ENCODE results near the gene TRPV5.

The TRPV5 gene

GRCh38 chr7:142886866-142887265 lies 46.7 kb downstream of the TRPV5 start:
- DNase-seq (ENCODE audit: low read depth in 2 of 2) = no peak

- no peak for DNase-seq (ENCODE audit: low read depth in 2 of 2)
These were observed 48.0 kb downstream of the TRPV5 start, which contains the start of gene TRPV6 for GRCh38 chr7:142885311-142886230. TRPV6 (minus strand) TSS chr7:142885745.

- DNase-seq (ENCODE audit: low read depth in 2 of 2) = no peak
These were observed 49.3 kb downstream of the TRPV5 start for GRCh38 chr7:142884286-142884640.

- DNase-seq (ENCODE audit: low read depth in 2 of 2) = no peak
These were observed 49.8 kb downstream of the TRPV5 start for GRCh38 chr7:142883571-142884285.

- no peak for DNase-seq (ENCODE audit: low read depth in 2 of 2)
These were observed 50.4 kb downstream of the TRPV5 start for GRCh38 chr7:142883145-142883544.

- DNase-seq (ENCODE audit: low read depth in 2 of 2) = no peak
These were observed 51.2 kb downstream of the TRPV5 start for GRCh38 chr7:142882338-142882678.

GRCh38 chr7:142881586-142882337 lies 51.8 kb downstream of the TRPV5 start:
- no peak for DNase-seq (ENCODE audit: low read depth in 2 of 2)

- peak; percentile 11 to 23 for DNase-seq (ENCODE audit: low read depth in 2 of 2)
These were observed 52.6 kb downstream of the TRPV5 start for GRCh38 chr7:142880876-142881505.

- DNase-seq (ENCODE audit: low read depth in 2 of 2) = no peak
These were observed 54.5 kb downstream of the TRPV5 start for GRCh38 chr7:142879060-142879459.

GRCh38 chr7:142878315-142878714 lies 55.2 kb downstream of the TRPV5 start:
- DNase-seq (ENCODE audit: low read depth in 2 of 2) = no peak

GRCh38 chr7:142876991-142877910 lies 56.3 kb downstream of the TRPV5 start:
- no peak for DNase-seq (ENCODE audit: low read depth in 2 of 2)

- DNase-seq (ENCODE audit: low read depth in 2 of 2) = no peak
These were observed 57.1 kb downstream of the TRPV5 start for GRCh38 chr7:142876236-142876960.

- DNase-seq (ENCODE audit: low read depth in 2 of 2) = no peak
These were observed 58.1 kb downstream of the TRPV5 start for GRCh38 chr7:142875456-142875855.

GRCh38 chr7:142874837-142875236 lies 58.7 kb downstream of the TRPV5 start:
- no peak for DNase-seq (ENCODE audit: low read depth in 2 of 2)

GRCh38 chr7:142874409-142874808 lies 59.1 kb downstream of the TRPV5 start:
- DNase-seq (ENCODE audit: low read depth in 2 of 2) = no peak

- no peak for DNase-seq (ENCODE audit: low read depth in 2 of 2)
These were observed 59.7 kb downstream of the TRPV5 start for GRCh38 chr7:142873871-142874270.

- DNase-seq (ENCODE audit: low read depth in 2 of 2) = peak; percentile 28 to 35
These were observed 60.2 kb downstream of the TRPV5 start for GRCh38 chr7:142873281-142873784.

- DNase-seq (ENCODE audit: low read depth in 2 of 2) = no peak
These were observed 61.4 kb downstream of the TRPV5 start for GRCh38 chr7:142872106-142872675.
